Stimulated activated CD8-positive, alpha-beta memory T cell treated with anti-CD3 and anti-CD28 coated beads, Interleukin-15, amount 100 ng/mL, for 4 hours (primary cell): ENCODE measurements around the gene C2orf49.

Experiments
- DNase-seq, 2 donors: peaks; one replicate each; pipeline ENCODE4 v3.0.0-alpha.2; 2020; ENCODE audit warnings: low read depth in 2 of 2

The C2orf49 gene

GRCh38 chr2:105337122-105338019, at the start of gene C2orf49:
C2orf49 (plus strand) TSS chr2:105337540; CDS start chr2:105337588, 48 bp downstream.
- peak; percentile 78 to 84 for DNase-seq

DNA sequence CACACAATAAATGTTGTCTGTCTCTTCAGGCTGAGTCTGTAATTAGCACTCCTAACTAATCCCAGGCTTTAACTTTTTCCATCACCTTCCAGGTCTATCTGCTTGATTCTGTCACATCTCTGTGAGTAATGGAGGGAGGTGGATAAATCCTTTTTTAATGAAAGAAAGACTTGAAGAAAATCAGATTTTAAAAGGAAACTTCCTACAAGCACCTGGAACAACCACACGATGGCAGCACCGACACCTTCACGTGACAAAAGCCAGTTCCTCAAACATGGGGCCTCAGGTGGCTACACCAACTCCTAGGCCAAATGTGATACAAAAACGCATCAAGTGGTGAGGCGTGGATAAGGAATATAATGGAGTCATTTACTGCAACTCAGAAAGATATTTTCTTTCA, 49.6 kb upstream of the C2orf49 start:
- DNase-seq, result no peak

DNA sequence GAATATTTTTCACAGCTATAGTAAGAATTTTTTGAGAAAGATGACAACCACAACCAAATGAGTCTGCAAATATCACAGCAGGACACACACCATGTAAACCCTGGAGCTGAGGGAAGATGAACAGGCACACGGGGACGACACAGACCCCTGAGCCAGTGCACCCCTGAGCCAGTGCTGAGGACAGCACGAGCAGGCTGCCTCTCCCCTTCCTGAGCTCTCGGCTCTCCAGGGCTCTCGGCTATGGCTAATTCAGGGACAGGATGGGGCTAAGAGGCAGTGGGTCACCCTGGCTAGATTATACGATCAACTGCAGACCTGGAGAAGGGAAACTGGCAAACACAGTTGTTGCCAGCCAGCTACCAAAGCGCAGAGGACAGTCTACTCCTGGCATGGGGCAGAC, 49.2 kb upstream of the C2orf49 start:
- no peak for DNase-seq

GRCh38 chr2:105290981-105291660, 46.2 kb upstream of the C2orf49 start:
- no peak for DNase-seq

DNA sequence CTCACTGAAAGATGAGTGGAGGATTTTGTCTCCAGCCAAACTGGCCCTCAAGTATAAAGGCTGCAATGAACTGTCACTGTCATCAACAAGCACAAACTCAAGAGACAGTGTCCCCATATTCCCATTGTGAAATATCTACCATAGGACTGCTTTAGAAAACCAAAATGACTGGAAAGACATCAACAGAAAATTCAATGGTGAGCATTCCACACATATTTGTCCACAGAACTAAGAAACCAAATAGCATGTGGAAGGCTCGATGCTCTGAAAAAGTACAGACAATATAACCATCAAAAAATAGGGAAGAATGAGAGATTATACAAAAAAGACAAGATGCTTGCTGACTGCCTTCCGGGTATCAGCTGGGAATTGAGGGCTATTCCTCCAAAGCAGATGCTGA, 45.4 kb upstream of the C2orf49 start:
- DNase-seq, result no peak

- no peak for DNase-seq
These were observed 43.3 kb upstream of the C2orf49 start for GRCh38 chr2:105294046-105294445.

GRCh38 chr2:105294844-105295481, 42.4 kb upstream of the C2orf49 start:
- no peak for DNase-seq

DNA sequence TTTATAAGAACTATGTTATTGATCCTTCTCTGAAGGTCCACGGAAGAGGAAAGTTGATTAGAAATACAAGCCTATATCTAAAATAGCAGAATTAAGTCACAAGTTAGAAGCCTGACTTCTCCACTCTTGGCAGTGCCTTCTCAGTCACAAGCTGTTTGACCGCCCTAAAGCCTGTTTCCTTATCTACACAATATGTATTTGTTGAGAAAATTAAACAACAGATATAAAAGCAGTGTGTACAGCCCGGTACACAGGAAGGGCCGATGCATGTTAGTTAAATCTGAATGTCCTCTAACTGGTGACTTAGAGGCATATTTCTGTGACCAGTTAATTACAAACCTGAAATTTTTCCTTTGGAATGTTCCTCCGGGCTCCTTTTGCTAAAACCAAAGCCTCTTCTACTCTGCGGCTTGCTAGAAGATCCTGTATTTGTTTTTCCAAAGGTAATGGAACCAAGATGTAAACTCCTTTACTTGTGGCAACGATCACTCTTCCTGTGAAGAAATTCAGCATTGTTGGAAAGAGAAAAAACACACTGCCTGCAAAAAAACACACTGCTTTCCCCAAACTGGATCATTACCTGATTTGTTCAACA, 41.2 kb upstream of the C2orf49 start:
- DNase-seq, result no peak

GRCh38 chr2:105297216-105297615, 40.1 kb upstream of the C2orf49 start:
- DNase-seq, result no peak

GRCh38 chr2:105298017-105298416, 39.3 kb upstream of the C2orf49 start:
- DNase-seq, result no peak

DNA sequence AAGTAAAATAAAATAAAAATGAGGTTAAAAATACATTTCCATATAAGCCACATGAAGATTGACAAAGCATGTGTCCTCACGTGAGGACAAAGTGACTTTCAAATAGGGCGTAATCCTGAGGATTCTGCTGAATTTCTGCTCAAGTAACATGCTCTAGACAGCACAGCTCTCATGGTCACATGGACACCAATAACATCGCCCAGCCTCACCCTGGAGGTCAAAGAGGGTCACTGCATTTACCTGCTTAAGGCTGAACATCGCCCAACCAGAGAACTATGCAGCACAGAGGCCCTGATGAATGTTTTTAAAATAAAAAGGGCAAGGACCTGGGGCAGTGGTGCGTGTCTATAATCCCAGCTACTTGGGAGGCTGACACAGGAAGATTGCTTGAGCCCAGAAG, 38.0 kb upstream of the C2orf49 start:
- DNase-seq, result no peak

DNA sequence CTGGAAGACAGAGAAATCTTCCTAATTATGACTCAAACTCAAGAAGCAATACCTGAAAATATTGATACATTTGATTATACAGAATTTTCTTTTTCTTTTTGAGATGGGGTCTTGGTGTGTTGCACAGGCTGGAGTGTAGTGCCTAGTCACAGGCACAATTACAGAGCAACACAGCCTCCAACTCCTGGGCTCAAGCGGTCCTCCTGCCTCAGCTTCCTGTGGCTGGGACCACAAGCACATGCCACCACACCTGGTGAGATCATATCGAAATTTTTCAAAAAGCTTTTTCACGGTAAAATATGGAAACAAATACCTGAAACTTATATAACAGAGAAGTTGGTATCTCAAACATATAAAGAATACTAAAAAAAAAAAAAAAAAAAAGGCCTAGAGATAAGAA, 35.7 kb upstream of the C2orf49 start:
- no peak for DNase-seq

- DNase-seq, result no peak
These were observed 30.2 kb upstream of the C2orf49 start for GRCh38 chr2:105307146-105307545.

- DNase-seq, result no peak
These were observed 29.8 kb upstream of the C2orf49 start for GRCh38 chr2:105307550-105307949.

- no peak for DNase-seq
These were observed 29.4 kb upstream of the C2orf49 start for GRCh38 chr2:105307962-105308361.

DNA sequence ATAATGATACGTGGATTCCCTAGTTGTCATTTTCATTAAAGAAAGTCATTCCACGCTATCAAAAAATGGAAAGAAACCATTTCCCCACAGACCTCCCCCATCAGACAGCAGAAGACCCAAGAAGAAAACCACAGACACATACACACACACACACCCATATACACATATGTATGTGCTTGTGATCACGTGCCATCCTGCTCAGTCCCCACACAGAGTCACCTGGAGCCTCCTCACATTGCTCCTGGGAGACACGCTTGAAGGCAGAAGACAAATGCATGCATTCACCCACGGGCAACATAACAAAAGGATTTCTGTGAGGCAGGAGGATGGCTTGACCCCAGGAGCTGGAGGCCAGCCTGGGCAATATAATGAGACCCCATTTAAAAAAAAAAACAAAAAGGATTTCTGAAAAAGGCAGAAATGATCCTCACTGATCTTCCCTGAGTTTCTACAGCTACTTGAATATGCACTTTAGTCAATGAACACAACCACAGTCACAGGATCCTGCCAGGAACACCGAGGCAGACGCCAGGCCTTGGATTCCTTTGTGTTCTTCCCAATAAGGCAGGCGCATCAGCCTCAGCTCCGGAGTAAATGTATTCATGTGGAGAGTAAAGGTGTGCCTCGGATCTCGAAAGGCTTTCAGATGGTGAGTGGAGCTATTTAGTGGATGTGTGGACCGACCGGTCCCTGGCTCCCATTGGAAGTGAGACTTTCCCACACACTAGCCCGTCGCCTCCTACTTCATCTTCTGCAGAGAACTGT, 28.8 kb upstream of the C2orf49 start:
- DNase-seq, result no peak

DNA sequence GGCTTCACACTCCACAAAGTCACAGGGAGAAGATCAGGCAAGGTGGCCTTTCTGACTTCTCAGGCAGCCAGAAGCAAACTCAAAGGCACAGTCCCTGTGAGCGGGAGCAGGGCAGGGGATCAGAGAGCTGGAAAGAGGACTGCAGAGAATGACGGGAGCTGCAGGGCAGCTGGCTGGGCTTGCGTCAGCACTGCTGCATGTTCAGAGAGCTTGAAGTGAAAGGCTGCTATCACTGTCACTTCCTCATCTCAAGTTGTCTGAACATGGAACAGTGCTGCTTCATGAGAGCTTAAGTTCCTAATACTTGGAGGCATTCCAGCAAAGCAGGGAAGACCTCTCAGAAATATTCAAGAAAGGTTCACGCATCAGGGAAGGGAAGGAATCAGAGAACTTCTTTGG, 28.2 kb upstream of the C2orf49 start:
- DNase-seq, result no peak

- DNase-seq, result no peak
These were observed 23.5 kb upstream of the C2orf49 start for GRCh38 chr2:105313877-105314276.

DNA sequence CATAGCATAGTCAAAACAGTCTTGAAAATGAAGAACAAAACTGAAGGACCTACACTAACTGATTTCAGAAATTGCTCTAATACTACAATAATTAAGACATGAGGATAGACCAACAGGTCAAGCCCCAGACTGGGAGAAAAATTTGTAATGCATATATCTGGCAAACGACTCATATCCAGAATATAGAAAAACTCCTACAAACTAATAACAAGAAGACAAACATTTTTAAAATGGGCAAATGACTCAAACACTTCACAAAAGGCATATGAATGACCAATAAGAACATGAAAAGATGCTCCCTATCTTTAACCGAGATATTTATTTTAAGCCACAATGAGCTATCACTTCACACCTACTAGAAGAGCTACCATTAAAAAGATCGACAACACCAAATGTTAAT, 22.0 kb upstream of the C2orf49 start:
- no peak for DNase-seq

DNA sequence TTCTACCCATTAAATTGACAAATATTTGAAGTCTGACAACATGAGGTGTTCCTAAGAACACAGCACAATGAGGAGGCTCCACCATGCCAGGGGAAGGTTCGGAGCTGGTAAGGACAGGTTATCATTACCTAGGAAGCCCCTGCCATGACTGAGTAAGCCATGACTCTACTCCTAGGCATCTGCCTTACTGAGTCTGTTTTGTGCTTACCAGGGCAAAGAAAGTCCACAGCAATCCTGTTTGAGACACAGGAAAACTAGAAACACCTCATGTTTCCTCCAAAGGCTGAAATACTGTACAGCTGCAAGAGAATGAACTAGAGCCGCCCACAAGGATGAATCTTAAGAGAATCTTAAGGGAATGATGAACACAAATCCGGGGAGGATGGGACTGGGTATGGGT, 19.4 kb upstream of the C2orf49 start:
- no peak for DNase-seq

DNA sequence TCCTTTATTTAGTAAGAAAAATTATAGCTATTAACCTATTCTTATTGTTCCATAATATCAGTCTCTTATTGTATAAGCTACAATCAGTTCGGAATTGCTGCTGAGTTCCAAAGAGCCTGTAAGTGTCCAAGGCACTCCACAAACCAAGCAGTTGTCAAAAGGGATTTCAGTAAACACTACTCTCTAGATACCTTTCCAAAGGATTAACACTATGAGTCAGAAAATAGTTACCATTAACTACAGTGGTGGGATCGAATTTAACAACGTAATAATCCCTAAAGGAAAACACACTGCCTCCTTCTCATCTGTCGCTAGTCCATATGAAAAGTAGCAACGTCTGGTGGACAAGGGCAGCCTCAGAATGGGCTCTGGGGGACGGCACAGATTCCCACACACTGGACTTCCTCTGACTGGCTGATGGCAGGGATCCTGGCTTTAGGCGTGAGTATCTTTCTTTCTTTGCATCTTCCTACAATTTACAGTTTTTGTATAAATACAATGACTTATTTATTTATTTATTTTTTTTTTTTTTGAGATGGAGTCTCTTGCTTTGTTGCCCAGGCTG, 16.6 kb upstream of the C2orf49 start:
- DNase-seq, result no peak
